Ramos (cell line): ENCODE results near the gene HOXA7.

Source experiments
- in situ Hi-C: fragments of 300-500 bp; cut with MboI; formaldehyde crosslinking; loops from one replicate; pipeline ENCODE4 v1.14.3; 2022; ENCODE audit warnings: low sequenced_read_pairs; ENCODE audit not compliant: unreplicated experiment

Gene HOXA7

DNA sequence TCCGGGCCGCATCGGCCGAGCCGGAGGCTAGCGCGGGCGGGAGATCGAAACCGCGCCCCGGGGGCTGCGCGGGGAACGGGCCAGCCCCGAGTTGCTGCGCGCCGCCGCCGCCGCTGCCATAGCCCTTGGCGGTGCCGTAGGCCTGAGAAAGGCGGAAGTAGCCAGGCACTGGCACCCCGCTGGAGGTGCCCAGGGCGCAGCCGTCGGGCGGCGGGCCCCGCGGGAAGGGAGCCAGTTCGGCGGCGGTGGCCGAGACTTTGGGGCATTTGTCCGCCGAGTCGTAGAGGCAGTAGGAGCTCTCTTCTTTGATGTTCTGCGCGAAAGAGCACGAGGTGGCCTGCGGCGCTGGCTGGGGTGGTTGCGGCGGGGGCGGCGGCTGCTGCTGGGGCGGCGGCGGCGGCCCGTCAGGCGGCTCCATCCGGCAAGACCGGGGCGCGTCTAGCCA is 17.1 kb upstream of the HOXA7 start:
- in situ Hi-C loops, result loop anchor here (25.0 kb wide), 2 partner anchors 1111 to 1286 kb away; no protein-coding TSS in a partner anchor

DNA sequence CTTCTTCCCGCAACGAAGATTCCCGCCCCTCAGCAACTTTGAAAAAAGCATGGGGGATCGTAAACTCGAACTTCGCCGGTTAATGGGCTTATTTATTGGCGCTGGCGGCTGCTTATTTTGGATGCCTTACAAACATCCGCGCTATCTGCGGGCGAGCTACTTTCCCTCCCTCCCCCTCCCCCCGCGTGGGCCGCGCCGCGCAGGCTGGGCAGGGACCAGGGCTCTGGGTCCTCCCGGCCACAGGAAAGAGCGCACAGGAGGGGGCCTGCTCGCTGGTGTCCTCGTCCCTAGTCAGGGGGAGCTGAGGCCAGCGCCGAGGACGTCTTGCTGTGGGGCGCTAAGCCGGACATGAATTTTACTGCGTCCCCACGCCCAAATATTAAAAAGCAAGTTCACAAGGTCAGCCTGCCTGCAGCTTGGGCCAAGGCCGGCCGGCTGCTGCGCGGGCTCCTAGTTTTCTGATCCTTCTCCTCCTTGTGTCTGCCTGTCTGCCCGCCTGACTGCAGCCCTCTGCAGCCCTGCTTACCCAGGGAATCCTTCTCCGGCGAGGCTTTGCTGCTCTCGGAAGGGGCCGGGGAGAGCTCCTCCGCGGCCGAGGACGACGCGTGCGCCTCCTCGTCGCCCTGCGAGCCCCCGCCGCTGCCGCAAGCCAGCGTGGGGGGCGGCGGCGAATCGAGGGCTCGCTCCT is 16.5 kb upstream of the HOXA7 start:
- in situ Hi-C loops, result loop anchor here (25.0 kb wide), 2 partner anchors 1111 to 1286 kb away; no protein-coding TSS in a partner anchor

DNA sequence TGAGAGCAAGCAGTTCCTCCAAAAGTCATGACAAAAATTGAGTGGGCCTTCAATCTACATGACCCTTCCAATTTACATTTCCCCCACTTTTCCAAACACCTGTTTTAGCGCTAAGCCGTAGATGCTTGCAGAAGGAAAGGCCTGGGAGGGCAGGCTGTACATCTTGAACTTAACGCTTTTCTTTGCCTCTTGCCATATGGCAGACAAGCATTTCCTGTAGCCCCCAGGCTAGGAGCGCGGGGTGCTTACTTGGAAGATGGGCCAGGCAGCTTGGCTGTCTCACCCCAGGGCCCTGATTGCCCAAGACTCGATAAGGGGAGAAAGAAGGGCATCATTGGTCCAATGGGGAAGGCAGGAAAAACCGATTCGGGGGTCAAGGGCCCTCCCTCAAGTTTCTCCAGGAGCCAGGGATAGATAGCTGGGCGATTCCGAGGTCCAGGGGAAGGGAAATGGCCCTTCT is 15.9 kb upstream of the HOXA7 start:
- in situ Hi-C loops, result loop anchor here (25.0 kb wide), 2 partner anchors 1110 to 1285 kb away; no protein-coding TSS in a partner anchor

DNA sequence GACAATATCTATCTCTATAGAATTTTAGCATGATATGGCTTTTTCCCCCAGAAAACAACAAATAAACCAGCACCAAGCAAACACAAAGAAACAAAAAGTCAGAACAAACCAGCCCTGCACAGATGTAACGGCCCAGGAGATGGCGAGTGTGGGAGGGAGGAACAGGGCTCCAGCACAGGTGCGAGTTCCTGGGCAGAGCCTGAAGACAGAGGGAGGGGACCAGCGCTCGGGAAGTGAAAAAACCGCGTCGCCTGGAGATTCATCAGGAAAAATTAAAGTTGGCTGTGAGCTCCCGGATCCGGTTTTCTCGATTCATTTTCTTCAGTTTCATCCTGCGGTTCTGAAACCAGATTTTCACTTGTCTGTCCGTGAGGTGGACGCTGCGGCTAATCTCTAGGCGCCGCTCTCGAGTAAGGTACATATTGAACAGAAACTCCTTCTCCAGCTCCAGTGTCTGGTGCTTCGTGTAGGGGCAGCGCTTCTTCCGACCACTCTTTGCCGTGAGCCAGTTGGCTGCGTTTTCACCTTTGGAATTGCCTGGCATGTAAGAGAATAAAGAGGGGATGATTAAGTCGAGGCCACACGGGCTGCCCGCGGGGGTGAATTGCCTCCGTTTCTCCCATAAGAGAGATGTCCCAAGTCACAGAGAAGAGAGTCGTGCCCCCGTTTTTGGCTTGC is 15.3 kb upstream of the HOXA7 start:
- in situ Hi-C loops, result loop anchor here (25.0 kb wide), 2 partner anchors 1109 to 1284 kb away; no protein-coding TSS in a partner anchor

DNA sequence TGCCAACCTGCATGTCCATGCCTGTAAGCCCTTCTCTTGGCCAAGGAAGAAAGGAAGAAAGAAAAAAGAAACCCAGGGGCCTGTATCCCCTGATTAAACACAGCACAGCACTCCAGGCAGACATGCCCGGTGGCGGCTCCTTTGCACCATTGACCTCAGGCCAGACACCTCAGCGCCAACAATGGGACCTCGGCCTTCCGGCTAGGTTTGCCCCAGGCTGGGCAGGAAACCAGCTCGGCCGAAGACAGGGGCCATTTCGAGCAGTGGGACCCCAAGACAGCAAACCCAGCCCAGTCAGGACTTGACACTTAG is 14.8 kb upstream of the HOXA7 start:
- in situ Hi-C loops, result loop anchor here (25.0 kb wide), 2 partner anchors 1109 to 1284 kb away; no protein-coding TSS in a partner anchor

DNA sequence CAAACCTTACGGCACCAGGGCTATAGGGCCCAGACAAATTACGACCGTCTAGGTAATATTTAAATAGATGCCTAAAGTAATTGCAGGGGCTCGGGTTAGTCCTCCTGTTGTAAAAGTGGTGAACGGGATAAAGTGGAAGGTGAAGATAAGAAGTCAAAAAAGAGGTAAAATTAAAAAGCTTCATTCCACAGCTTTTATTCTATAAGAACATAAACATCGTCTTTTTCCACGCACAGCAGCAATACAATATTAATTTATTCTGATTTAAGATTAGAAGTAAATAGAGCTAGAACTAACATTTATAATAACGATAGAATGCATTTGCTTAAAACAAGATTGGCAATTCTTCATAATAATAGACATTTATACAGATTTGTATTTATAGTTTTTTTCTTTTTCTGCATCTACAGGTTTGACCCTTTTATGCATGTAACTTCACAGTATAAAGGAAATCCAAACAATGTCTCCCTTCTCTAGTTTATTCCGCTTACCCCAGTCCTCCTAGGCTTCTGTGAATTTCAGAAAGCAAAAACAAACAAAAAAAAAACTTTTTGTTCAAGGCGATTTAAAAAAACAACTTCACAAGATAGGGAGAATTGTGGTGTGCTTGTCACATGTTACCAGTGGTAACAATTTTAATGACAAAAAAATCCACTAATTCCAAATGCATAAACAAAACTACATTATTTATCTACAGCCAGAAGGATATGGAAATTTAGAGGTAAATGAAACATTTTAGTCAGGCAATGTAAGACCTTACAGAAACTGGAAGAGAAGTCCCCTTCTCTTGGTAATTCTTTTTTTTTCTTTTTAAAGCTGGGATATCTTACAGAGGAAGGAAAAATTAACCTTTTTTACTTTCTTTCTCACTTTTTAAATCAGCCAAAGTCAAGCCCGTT is 14.2 kb upstream of the HOXA7 start:
- in situ Hi-C loops, result loop anchor here (25.0 kb wide), 2 partner anchors 1108 to 1283 kb away; no protein-coding TSS in a partner anchor

DNA sequence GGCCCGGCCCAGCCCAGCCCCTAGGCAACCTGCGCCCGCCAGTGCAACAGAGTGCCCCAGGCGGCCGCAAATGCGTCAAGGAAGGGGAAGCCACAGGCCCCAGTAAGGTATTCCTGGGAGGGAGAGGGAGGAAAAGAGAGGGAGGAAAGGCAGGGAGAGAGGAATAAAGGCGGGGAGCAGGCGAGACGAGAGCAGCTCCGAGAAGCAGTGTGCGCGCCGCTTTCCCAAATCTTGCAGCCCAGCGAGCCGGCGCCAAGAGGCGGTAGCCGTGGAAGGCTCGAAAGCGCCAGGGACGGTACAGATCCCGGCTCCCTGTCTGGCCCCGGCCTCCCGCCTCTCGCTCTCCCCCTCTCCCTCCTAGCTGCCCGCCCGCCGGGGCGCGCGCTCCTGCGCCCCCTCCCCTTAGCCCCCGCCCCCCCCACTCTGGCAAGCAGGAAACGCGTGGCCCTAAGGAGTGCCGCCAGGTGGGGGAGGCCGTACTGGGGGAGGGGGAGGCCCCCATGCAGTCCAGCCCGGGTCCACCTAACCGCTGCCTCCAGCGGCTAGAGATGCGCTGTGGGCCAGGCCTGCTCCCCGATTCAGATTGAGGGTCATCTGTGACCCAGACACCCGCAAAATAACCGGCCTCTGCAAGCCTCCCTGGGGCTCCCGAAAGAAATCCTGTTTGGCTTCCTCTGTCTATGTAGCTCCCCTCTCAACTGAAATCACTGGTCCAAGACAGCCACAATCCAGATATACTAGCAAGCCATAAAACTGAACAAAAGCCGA is 13.4 kb upstream of the HOXA7 start:
- in situ Hi-C loops, result loop anchor here (25.0 kb wide), 2 partner anchors 1108 to 1283 kb away; no protein-coding TSS in a partner anchor

DNA sequence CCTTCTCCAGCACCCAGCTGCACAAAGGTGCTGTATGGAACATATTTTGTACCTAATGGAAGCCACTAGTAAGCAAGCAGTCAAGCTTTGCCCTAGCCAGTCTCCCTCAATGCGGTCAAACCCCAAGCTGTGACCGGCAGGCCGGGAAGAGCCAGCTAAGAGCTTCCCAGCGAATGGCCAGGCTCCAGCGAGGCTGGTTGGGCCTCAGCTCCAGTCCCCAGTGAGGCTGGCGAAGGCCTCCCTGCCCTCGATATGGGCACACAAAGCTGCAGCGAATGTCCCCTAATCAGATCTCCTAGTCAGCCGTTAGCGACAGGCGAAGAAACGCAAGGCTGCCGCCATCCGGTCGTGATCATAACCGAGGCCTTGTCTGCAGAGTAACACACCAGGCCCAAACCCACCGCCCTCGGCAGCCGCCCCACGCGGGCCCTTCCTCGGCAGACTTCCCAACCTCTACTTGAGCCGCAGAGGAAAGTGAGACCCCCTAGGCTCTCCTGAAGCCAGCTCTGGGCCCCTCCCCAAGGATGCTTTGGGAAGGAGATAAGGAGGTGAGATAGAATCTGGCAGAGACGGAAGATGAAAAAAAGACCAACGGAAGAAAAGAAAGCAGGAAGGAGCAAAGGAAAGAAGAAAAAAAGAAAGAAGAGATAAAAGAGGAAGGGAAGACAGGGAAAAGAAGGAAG is 11.9 kb upstream of the HOXA7 start:
- in situ Hi-C loops, result loop anchor here (25.0 kb wide), 2 partner anchors 1106 to 1281 kb away; no protein-coding TSS in a partner anchor

DNA sequence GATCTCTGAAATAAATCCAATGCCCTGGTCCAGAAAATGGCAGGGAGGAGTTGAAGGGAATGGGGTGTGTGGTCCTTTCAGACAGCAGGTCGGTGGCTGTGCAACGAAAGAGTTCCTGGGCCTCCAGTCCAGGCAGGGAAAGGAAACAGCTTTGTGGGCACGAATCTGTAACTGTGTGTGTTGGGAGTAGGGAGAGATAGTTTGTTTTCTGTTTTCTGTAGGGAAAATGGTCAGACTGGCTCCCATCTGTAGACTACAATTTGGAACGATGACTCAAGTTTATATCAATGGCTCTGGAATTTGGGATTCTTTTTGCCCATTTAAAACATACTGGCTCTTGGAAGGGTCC is 11.4 kb upstream of the HOXA7 start:
- in situ Hi-C loops, result loop anchor here (25.0 kb wide), 2 partner anchors 1106 to 1281 kb away; no protein-coding TSS in a partner anchor

DNA sequence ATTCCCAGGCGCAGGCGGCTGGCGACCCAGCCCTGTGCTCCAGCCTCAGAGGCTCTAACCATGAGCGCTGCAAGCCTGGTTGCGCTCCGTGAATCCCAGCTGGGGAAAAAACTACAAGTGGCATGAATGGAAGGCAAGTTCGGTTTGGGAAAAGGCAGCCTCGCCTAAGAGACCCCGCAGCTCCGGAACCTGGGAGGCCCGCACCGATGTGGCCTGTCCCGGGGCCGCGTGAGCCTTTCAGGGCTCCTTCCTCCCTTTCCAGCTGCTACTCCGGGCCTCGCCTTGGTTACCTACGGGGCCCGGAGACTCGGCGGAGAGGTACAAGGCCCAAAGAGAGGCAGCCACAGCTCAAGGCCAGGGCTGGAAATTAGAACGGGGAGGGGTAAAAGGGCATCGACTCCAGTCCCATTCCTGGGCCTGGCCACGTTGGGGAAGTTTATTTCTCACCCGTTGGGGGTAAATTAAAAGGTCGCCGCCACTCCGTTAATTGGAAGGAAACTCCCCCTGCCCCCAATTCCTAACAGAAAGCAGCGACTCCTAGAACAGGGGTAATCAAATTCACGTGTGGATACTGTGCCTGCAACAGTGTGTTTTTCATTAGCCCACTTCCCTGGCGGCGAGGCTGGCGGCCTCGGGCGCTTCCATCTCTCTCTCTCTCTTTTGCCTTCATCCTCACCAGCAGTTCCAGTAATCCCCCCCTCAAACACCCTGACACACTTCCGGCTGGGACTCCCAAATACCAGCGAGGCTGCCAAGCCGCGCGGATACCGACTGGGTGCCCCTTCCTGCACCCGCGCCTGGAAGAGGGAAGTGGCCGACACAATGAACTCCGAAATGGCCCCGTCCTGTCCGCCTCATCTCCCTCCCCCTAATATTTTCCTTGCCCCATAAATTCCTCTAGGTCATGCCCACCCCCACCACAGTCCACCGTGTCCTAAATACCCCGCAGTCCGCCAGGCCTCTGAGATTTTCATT is 10.3 kb upstream of the HOXA7 start:
- in situ Hi-C loops, result loop anchor here (25.0 kb wide), 2 partner anchors 1105 to 1280 kb away; no protein-coding TSS in a partner anchor

DNA sequence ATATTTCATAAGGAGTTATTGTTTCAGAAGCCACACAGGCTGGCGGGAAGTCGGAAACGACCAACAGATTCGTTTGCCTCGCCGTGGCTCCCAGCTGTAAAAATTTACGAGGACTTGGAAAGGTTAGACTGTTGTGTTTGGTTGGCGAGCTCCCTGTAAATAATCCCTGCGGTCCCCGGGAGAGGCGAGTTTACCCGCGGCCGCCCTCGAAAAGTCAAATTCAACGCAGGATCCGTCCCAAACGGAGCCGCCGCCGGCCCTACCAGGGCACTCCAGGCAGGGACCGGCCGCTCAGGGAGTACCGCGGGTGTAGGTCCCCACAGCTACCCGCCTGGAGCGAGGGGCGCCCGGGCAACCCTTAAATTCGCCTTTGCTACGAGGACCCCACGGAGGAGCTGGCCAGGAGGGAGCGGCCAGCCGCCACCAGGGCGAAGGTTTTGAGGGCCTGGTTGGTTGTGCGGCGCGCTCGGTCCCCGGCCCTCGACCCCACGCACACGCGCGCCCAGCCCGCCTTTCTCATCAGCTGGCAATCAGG is 9.6 kb upstream of the HOXA7 start:
- in situ Hi-C loops, result loop anchor here (25.0 kb wide), 2 partner anchors 1104 to 1279 kb away; no protein-coding TSS in a partner anchor

DNA sequence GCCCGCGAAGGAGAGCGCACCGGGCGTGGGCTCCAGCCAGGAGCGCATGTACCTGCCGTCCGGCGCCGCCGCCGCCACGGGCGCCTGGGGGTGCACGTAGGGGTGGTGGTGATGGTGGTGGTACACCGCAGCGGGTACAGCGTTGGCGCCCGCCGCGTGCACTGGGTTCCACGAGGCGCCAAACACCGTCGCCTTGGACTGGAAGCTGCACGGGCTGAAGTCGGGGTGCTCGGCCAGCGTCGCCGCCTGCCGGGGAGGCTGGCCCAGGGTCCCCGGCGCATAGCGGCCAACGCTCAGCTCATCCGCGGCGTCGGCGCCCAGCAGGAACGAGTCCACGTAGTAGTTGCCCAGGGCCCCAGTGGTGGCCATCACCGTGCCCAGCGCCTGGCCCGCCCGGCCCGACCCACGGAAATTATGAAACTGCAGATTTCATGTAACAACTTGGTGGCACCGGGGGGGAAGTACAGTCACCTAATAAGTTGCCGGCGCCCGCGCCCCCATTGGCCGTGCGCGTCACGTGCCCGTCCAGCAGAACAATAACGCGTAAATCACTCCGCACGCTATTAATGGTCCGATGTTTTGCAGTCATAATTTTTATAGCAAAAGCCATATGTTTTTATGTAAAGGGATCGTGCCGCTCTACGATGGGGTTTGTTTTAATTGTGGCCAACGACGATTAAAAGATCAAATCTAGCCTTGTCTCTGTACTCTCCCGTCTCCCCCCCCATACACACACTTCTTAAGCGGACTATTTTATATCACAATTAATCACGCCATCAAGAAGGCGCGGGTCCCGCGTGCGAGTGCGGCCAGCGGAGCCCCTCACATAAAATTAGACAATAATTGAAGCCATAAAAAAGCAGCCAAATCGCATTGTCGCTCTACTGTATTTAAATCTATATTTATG is 8.9 kb upstream of the HOXA7 start, which contains the start of gene HOXA9:
Gene HOXA9, minus strand, starts transcription at position 449 of the 907 bp plus-strand sequence. Its CDS starts 80 bp downstream, at position 369.
- in situ Hi-C loops, result loop anchor here (25.0 kb wide), 2 partner anchors 1103 to 1278 kb away; no protein-coding TSS in a partner anchor

DNA sequence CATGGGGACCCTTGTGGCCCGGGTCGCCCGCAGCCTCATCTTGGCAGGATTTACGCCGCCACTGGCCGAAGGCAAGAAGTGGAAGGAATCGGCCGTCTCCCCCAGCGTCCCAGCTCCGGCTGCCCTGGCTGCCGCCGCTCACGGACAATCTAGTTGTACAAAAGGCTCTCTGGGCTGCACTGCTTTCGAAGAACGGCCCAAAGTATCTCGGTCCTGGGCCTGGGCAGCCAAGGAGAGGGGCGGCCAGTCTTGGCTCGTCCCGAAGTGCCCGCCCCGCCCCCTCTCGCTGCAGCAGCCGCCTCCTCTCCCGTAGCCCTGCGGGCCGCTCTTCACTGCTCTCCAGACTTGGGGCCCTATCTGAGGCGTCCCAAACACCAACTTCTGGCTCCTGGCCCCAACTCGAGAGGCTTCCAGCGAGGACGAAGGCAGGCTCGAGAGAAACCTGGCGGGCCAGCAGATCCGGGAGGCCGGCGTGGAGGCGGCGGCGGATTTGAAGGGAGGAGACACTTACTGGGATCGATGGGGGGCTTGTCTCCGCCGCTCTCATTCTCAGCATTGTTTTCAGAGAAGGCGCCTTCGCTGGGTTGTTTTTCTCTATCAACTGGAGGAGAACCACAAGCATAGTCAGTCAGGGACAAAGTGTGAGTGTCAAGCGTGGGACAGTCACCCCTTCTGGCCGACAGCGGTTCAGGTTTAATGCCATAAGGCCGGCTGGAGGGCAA is 8.1 kb upstream of the HOXA7 start:
- in situ Hi-C loops, result loop anchor here (25.0 kb wide), 2 partner anchors 1102 to 1277 kb away; no protein-coding TSS in a partner anchor

DNA sequence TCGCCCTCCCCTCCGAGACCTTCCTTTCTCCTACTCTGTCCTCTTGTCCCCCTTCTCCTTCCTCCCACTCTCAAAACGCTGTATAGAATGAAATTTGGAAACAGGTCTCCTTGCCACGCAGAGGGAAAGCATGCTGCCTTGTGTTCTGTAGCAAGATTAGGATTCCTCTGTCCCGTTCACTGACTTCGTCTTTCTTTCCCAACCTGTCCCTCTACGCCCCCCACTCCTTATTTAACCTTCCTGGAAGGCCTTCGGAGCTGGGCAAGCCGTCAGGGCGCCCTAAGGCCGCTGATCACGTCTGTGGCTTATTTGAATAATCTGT is 7.5 kb upstream of the HOXA7 start:
- in situ Hi-C loops, result loop anchor here (25.0 kb wide), 2 partner anchors 1102 to 1277 kb away; no protein-coding TSS in a partner anchor

DNA sequence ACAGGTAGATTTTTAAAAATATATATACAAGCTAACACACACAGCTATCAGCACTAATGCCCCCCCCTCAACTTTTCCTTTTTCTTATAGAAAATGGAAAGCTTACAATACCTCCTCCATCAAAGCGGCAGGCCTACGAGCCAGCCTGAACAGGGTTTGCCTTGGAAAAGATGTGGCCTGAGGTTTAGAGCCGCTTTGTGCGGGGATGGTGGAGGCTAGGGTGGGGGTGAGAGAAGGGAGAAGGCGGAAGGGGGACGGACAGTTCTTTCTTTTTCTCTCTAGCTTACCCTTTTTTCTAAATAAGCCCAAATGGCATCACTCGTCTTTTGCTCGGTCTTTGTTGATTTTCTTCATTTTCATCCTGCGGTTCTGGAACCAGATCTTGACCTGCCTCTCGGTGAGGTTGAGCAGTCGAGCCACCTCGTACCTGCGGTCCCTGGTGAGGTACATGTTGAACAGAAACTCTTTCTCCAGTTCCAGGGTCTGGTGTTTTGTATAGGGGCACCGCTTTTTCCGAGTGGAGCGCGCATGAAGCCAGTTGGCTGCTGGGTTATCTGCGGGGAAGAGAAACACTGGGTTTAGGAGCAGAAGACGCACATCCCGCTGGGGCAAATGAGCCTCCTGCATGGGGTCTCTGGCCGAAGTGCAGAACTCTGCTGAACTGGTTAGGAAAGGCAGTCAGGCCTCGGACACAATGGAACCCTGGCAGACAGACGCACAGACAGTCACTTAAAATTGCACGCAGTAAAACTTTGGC is 7.0 kb upstream of the HOXA7 start:
- in situ Hi-C loops, result loop anchor here (25.0 kb wide), 2 partner anchors 1101 to 1276 kb away; no protein-coding TSS in a partner anchor
